DOHH2 (cell line): ENCODE measurements around the gene SRGAP3.

Source experiments
- H3F3A ChIP-seq: fragments of 200-600 bp; sonication (generic), shearing (Covaris generic); 2 replicates; pipeline ENCODE4 v1.6.0; 2016; ENCODE audit warnings: antibody characterized with exemption, mild to moderate bottlenecking; ENCODE audit not compliant: control insufficient read depth, insufficient read depth
- H3K27ac ChIP-seq: fragments of 200-600 bp; sonication (generic); 2 replicates; pipeline ENCODE4 v1.5.1; 2014; ENCODE audit warnings: low read depth, mild to moderate bottlenecking, low read length, moderate library complexity
- H3K27me3 ChIP-seq: fragments of 200-600 bp; sonication (generic); 2 replicates; pipeline ENCODE4 v1.6.1; 2014; ENCODE audit warnings: mild to moderate bottlenecking, low read length, mixed read lengths; ENCODE audit not compliant: control insufficient read depth
- H3K36me3 ChIP-seq: fragments of 200-600 bp; sonication (generic); 2 replicates; pipeline ENCODE4 v1.6.1; 2014; ENCODE audit warnings: mild to moderate bottlenecking, low read length, moderate library complexity, mixed read lengths; ENCODE audit not compliant: control insufficient read depth
- H3K4me1 ChIP-seq: fragments of 200-600 bp; sonication (generic); 2 replicates; pipeline ENCODE4 v1.6.1; 2014; ENCODE audit warnings: mild to moderate bottlenecking, low read length, mixed read lengths; ENCODE audit not compliant: control insufficient read depth
- H3K4me2 ChIP-seq: fragments of 200-600 bp; sonication (generic); 2 replicates; pipeline ENCODE4 v1.6.0; 2014; ENCODE audit warnings: mild to moderate bottlenecking, low read length, moderate library complexity
- H3K4me3 ChIP-seq: fragments of 200-600 bp; sonication (generic); 2 replicates; pipeline ENCODE4 v1.5.1; 2014; ENCODE audit warnings: mild to moderate bottlenecking, low read length, mixed read lengths
- H3K79me2 ChIP-seq: fragments of 200-600 bp; sonication (generic); 2 replicates; pipeline ENCODE4 v1.6.1; 2014; ENCODE audit warnings: mild to moderate bottlenecking, low read length, mixed read lengths; ENCODE audit not compliant: control insufficient read depth
- H3K9me2 ChIP-seq: fragments of 200-600 bp; sonication (generic); replicated peaks from 2 replicates; pipeline ENCODE4 v1.6.1; 2014; ENCODE audit warnings: mild to moderate bottlenecking, low read length, mixed read lengths; ENCODE audit not compliant: control insufficient read depth
- H3K9me3 ChIP-seq: fragments of 200-600 bp; sonication (generic); 2 replicates; pipeline ENCODE4 v1.6.1; 2014; ENCODE audit warnings: antibody characterized with exemption, low read length, mixed read lengths; ENCODE audit not compliant: control insufficient read depth, insufficient read depth
- H4K20me1 ChIP-seq: fragments of 200-600 bp; sonication (generic); 2 replicates; pipeline ENCODE4 v1.6.0; 2014; ENCODE audit warnings: low read depth, mild to moderate bottlenecking, antibody characterized with exemption, low read length, moderate library complexity; ENCODE audit not compliant: control insufficient read depth, insufficient read depth
- EZH2phosphoT487 ChIP-seq: fragments of 200-600 bp; sonication (generic); IDR thresholded peaks from 2 replicates; pipeline ENCODE4 v1.6.1; 2017; ENCODE audit warnings: borderline replicate concordance, mild to moderate bottlenecking, antibody characterized with exemption, low read length, moderate library complexity, mixed read lengths
- TF ChIP-seq, protein P1 (sequence below): fragments of 200-600 bp; sonication (generic); IDR thresholded peaks from one replicate; pipeline ENCODE4 v1.5.1; 2014; ENCODE audit warnings: antibody characterized with exemption, mild to moderate bottlenecking, low read depth, low read length; ENCODE audit not compliant: poor library complexity, severe bottlenecking

Gene SRGAP3

DNA sequence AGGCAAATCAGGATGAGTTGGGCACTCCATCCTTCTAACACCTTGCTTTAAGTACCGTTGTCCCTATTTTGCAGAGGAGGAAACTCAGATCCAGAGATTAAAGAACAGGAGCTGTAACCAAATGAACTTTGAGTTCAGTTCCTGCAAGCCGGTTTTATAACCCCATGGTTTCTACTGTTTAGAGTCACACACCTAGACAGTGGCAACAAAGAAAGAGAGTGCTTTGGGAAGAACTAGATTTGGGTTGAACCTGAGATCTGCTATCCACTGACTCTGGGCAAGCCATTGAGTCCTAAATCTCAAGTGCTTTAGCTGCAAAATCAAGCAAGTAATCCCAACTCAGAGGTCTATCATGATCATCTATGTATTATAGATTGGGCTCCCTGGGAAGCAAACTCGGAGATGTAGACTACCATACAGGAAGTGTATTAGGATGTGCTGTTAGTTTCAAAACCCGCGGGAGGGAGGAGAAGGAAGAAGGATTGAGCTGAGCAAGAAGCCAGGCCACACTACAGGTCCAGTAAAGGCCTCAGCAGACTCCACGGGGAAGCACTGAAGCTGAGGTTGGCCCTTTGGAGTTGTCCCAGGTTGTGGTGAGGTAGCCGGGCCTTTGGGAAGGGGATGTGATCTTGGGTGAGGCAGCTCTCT lies 42.2 kb downstream of the SRGAP3 start:
- no peak overlapping the region for H3K27ac ChIP-seq
- H3K9me2 ChIP-seq = no peaks in the 10 kb centered on the region
- no peaks in the 10 kb centered on the region for H3K79me2 ChIP-seq
- H3K4me2 ChIP-seq = no peak overlapping the region
- no peaks in the 10 kb centered on the region for H3F3A ChIP-seq
- TF ChIP-seq, protein P1, sequence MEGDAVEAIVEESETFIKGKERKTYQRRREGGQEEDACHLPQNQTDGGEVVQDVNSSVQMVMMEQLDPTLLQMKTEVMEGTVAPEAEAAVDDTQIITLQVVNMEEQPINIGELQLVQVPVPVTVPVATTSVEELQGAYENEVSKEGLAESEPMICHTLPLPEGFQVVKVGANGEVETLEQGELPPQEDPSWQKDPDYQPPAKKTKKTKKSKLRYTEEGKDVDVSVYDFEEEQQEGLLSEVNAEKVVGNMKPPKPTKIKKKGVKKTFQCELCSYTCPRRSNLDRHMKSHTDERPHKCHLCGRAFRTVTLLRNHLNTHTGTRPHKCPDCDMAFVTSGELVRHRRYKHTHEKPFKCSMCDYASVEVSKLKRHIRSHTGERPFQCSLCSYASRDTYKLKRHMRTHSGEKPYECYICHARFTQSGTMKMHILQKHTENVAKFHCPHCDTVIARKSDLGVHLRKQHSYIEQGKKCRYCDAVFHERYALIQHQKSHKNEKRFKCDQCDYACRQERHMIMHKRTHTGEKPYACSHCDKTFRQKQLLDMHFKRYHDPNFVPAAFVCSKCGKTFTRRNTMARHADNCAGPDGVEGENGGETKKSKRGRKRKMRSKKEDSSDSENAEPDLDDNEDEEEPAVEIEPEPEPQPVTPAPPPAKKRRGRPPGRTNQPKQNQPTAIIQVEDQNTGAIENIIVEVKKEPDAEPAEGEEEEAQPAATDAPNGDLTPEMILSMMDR = no peak
- no peak for TF ChIP-seq EZH2phosphoT487
- no peaks in the 10 kb centered on the region for H3K36me3 ChIP-seq
- no peaks in the 10 kb centered on the region for H4K20me1 ChIP-seq
- no peaks in the 10 kb centered on the region for H3K4me1 ChIP-seq
- H3K4me3 ChIP-seq = no peak overlapping the region
- H3K27me3 ChIP-seq = peaks cover 4% of the 10 kb centered on the region; the same call in 1 of the 2 replicates
- no peaks in the 10 kb centered on the region for H3K9me3 ChIP-seq

DNA sequence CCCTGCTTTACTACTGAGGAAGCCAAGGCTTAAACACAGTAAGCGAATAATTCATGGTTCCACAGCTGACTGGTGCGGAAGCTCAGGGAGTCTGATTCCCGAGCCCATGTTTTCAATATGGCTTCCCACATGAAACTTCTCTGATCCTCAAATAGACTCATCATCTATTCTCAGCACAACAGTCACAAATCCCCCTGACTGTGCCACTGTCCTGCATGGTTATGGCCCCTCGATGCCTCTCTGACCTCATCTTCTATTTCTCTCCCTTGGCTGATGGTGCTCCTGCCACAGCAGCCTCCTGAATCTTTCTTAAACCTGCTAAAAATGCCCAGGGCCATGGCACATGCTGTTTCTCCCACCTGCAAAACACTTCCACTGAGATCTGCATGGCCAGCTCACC lies 43.2 kb downstream of the SRGAP3 start:
- Histone ChIP-seq H3K9me3 (no peaks in the 10 kb centered on the region), H3K27me3 (peaks cover 4% of the 10 kb centered on the region; the same call in 1 of the 2 replicates), H3K9me2 (no peaks in the 10 kb centered on the region), H3K4me3 (no peak overlapping the region), H3K27ac (no peak overlapping the region), H3K79me2 (no peaks in the 10 kb centered on the region), H4K20me1 (no peaks in the 10 kb centered on the region), H3K4me2 (no peak overlapping the region), H3K4me1 (no peaks in the 10 kb centered on the region), H3F3A (no peaks in the 10 kb centered on the region), H3K36me3 (no peaks in the 10 kb centered on the region)
- TF ChIP-seq, protein P1 = no peak
- no peak for TF ChIP-seq EZH2phosphoT487

DNA sequence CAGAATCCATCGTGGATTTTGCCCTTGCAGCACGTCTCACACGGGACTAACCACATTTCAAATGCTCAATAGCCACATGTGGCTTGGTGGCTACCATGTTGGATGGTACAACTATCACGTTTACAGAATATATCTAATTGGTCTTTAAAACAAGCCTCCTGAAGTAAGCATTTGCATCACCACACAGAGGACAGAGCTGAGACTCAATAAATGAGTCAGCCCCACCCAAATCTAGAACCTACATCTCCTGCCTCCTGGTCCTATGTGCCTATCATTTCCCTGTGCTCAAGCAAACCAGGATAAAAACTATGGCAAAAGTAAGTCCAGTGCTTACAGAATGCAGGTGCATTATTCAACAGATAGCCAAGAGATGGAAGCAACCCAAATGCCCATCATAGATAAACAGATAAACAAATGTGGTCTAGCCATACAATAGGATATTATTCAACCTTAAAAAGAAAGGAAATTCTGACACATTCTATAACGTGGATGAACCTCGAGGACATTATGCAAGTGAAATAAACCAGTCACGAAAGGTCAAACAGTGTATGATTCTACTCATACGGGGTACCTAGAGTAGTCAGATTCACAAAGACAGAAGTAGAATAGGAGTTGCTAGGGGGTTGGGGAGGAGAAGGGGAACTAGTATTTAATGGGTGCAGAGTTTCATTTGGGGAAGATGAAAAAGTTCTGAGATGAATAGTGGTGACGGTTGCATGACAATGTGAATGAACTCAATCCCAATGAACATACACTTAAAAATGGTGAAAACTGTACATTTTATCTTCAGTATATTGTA lies 43.9 kb downstream of the SRGAP3 start:
- Histone ChIP-seq H4K20me1 (no peaks in the 10 kb centered on the region), H3K4me2 (no peak overlapping the region), H3K79me2 (no peaks in the 10 kb centered on the region), H3F3A (no peaks in the 10 kb centered on the region), H3K9me2 (no peaks in the 10 kb centered on the region), H3K27me3 (peaks cover 4% of the 10 kb centered on the region; the same call in 1 of the 2 replicates), H3K4me3 (no peak overlapping the region), H3K9me3 (no peaks in the 10 kb centered on the region), H3K36me3 (no peaks in the 10 kb centered on the region), H3K27ac (no peak overlapping the region), H3K4me1 (no peaks in the 10 kb centered on the region)
- TF ChIP-seq, protein P1 = no peak
- TF ChIP-seq EZH2phosphoT487 = no peak
